Sigmoid colon (tissue), 7 donors: Measurements from ENCODE around the gene UCK1. TPM values are rescaled to one million over a fixed set of nuclear protein-coding genes. Genes with fewer than 3 reads are reported as not detected.

Experiments used
- DNase-seq: peaks from one replicate; pipeline ENCODE4 v3.0.0-alpha.2; 2019
- H3K27ac ChIP-seq, 4 donors: fragments of 200-600 bp; sonication (generic); one replicate each; pipeline ENCODE4 v1.5.1; 2016 to 2019; ENCODE audit warnings: mild to moderate bottlenecking in 1 of 4
- H3K27me3 ChIP-seq, 3 donors: fragments of 200-600 bp; sonication (generic); one replicate each; pipeline ENCODE4 v1.5.1; 2019; ENCODE audit warnings: mild to moderate bottlenecking in 1 of 3
- H3K36me3 ChIP-seq, 4 donors: fragments of 200-600 bp; sonication (generic); one replicate each; pipeline ENCODE4 v1.5.1; 2016 to 2019
- H3K4me1 ChIP-seq, 4 donors: fragments of 200-600 bp; sonication (generic); one replicate each; pipeline ENCODE4 v1.5.1; 2017 to 2019
- H3K4me3 ChIP-seq, 4 donors: fragments of 200-600 bp; sonication (generic); one replicate each; pipeline ENCODE4 v1.5.1; 2017 to 2019; ENCODE audit warnings: mild to moderate bottlenecking in 2 of 4, moderate library complexity in 1 of 4
- H3K9me3 ChIP-seq, 4 donors: fragments of 200-600 bp in 3 of 4; sonication (generic) in 3 of 4; one replicate each; pipeline versions ENCODE4 v1.5.1 to v1.6.1; 2013 to 2019
- CTCF ChIP-seq, 4 experiments: fragments of 450-650 bp in 3 of 4; fragments of 200-600 bp in 1 of 4; IDR thresholded peaks; one replicate each; pipeline ENCODE4 v1.5.1; 2016 to 2019; ENCODE audit warnings: antibody characterized with exemption in 4 of 4, mild to moderate bottlenecking in 3 of 4, moderate library complexity in 2 of 4
- EP300 ChIP-seq, 4 donors: sonication (generic); formaldehyde crosslinking; IDR thresholded peaks; one replicate each; pipeline ENCODE4 v1.6.1; 2017; ENCODE audit warnings: antibody characterized with exemption in 4 of 4
- POLR2A ChIP-seq, 2 donors: fragments of 450-650 bp; IDR thresholded peaks; one replicate each; pipeline ENCODE4 v1.6.1; 2016; ENCODE audit warnings: antibody characterized with exemption in 2 of 2, mild to moderate bottlenecking in 2 of 2, moderate library complexity in 2 of 2
- POLR2AphosphoS5 ChIP-seq, 4 donors: sonication (generic); formaldehyde crosslinking; IDR thresholded peaks; one replicate each; pipeline ENCODE4 v1.6.1; 2017; ENCODE audit warnings: antibody characterized with exemption in 4 of 4
- WGBS, 2 donors: extraction: QIAGEN DNeasy Blood & Tissue Kit; methylation state at CpG; one replicate each; pipeline ENCODE4 v1.1.7; 2013; 5-methylcytosine and 5-hydroxymethylcytosine counted together
- intact Hi-C: fragments of 100-400 bp; cut with DNase I; formaldehyde crosslinking; loops from one replicate; pipeline ENCODE4 v1.15.1; 2023
- polyA plus RNA-seq, 3 donors: library from polyadenylated mRNA; stranded (reverse); fragments of 200-250 nt; gene quantifications; one replicate each; pipeline ENCODE4 v1.2.3, GENCODE V29; 2013
- total RNA-seq, 4 donors: library from RNA; depleted of rRNA; stranded (reverse); fragments of >200 nt; gene quantifications; one replicate each; pipeline ENCODE4 v1.1.0, GENCODE V29; 2016
- donor health status: healthy with polysubstance abuse.
- donor health status: Bipolar disorder and iron deficiency.
- donor health status: healthy.

The UCK1 gene
- total and polyA plus RNA-seq, 7 donors, result 20.8 to 67.5 (median 35.7) TPM

- no peak for DNase-seq
- intact Hi-C loops, result loop anchor here (5.0 to 10.0 kb wide), 2 partner anchors 98 to 244 kb away; partner anchors contain the start of gene RAPGEF1
- Histone ChIP-seq H3K9me3 (no peaks in the 10 kb centered on the region), H3K36me3 (peaks cover 12 to 52% (median 31%) of the 10 kb centered on the region in 4 donors), H3K4me3 (no peak overlapping the region), H3K27me3 (no peaks in the 10 kb centered on the region), H3K4me1 (peaks cover 0 to 27% (median 24%) of the 10 kb centered on the region in 4 donors), H3K27ac (no peak overlapping the region)
- no peak for TF ChIP-seq CTCF (IDR thresholded peaks at IDR 0.05)
- no peak for TF ChIP-seq EP300 (IDR thresholded peaks at IDR 0.05)
- no peak for TF ChIP-seq POLR2A (IDR thresholded peaks at IDR 0.05)
- no peak for TF ChIP-seq POLR2AphosphoS5 (IDR thresholded peaks at IDR 0.05)
- WGBS, 2 donors, result 67 to 73% methylated on average over 12 of the region's 12 CpGs
Measured at GRCh38 chr9:131500377-131500776, 30.7 kb downstream of the UCK1 start.

GRCh38 chr9:131499254-131499767, 31.8 kb downstream of the UCK1 start:
- no peak for TF ChIP-seq EP300 (IDR thresholded peaks at IDR 0.05)
- TF ChIP-seq POLR2AphosphoS5 (IDR thresholded peaks at IDR 0.05), result no peak
- no peak for TF ChIP-seq POLR2A (IDR thresholded peaks at IDR 0.05)
- TF ChIP-seq CTCF (IDR thresholded peaks at IDR 0.05), result no peak
- Histone ChIP-seq H3K4me1 (peaks cover 0 to 23% (median 21%) of the 10 kb centered on the region in 4 donors), H3K36me3 (peaks cover 18 to 63% (median 41%) of the 10 kb centered on the region in 4 donors), H3K4me3 (no peak overlapping the region), H3K27ac (no peak overlapping the region), H3K27me3 (no peaks in the 10 kb centered on the region), H3K9me3 (no peaks in the 10 kb centered on the region)
- 88 to 90% methylated on average over 7 of the region's 7 CpGs for WGBS, 2 donors
- no peak for DNase-seq
- intact Hi-C loops, result no loop called here

GRCh38 chr9:131496844-131497405, 34.1 kb downstream of the UCK1 start:
- no peak overlapping the region for H3K27ac ChIP-seq
- TF ChIP-seq CTCF (IDR thresholded peaks at IDR 0.05) (no peak), EP300 (IDR thresholded peaks at IDR 0.05) (no peak), POLR2A (IDR thresholded peaks at IDR 0.05) (no peak), POLR2AphosphoS5 (IDR thresholded peaks at IDR 0.05) (no peak)

GRCh38 chr9:131495785-131496184, 35.3 kb downstream of the UCK1 start:
- no peak for DNase-seq
- no peak overlapping the region for H3K27ac ChIP-seq
- intact Hi-C loops, result no loop called here
- 91% methylated on average over 22 of the region's 22 CpGs for WGBS, 2 donors
- H3K4me1 ChIP-seq, result no peaks in the 10 kb centered on the region
- H3K27me3 ChIP-seq, result no peaks in the 10 kb centered on the region
- H3K36me3 ChIP-seq, result peaks cover 47 to 98% (median 76%) of the 10 kb centered on the region in 4 donors
- TF ChIP-seq EP300 (IDR thresholded peaks at IDR 0.05) (no peak), POLR2A (IDR thresholded peaks at IDR 0.05) (no peak), CTCF (IDR thresholded peaks at IDR 0.05) (no peak), POLR2AphosphoS5 (IDR thresholded peaks at IDR 0.05) (no peak)
- no peaks in the 10 kb centered on the region for H3K9me3 ChIP-seq
- no peak overlapping the region for H3K4me3 ChIP-seq

More at GRCh38 chr9:131496844-131497405, 34.1 kb downstream of the UCK1 start:
- no peaks in the 10 kb centered on the region for H3K9me3 ChIP-seq
- DNase-seq, result no peak
- H3K4me1 ChIP-seq, result peaks cover 0 to 7% (median 6%) of the 10 kb centered on the region in 4 donors
- no peak overlapping the region for H3K4me3 ChIP-seq
- intact Hi-C loops, result no loop called here
- peaks cover 35 to 87% (median 65%) of the 10 kb centered on the region in 4 donors for H3K36me3 ChIP-seq
- WGBS, 2 donors, result 47 to 78% methylated on average over 10 of the region's 10 CpGs
- no peaks in the 10 kb centered on the region for H3K27me3 ChIP-seq
